Right lobe of liver (tissue), 6 donors: Measurements from ENCODE around the gene SLC12A2. TPM values are rescaled to one million over a fixed set of nuclear protein-coding genes. Genes with fewer than 3 reads are reported as not detected.

Experiments used
- ATAC-seq, 4 donors: fragments of 200-7000 bp; cut with Tn5 transposase; one replicate each; pipeline ENCODE4 v1.9.1; 2020; ENCODE audit warnings: mild to moderate bottlenecking in 4 of 4, moderate library complexity in 4 of 4
- DNase-seq, 3 donors: peaks; one replicate each; pipeline ENCODE4 v3.0.0-alpha.2; 2020
- H3K27ac ChIP-seq, 3 donors: fragments of 200-600 bp; one replicate each; pipeline ENCODE4 v1.8.0; 2022
- H3K27me3 ChIP-seq, 2 donors: fragments of 200-600 bp; one replicate each; pipeline ENCODE4 v1.8.0; 2022
- H3K36me3 ChIP-seq, 4 donors: fragments of 200-600 bp; sonication (generic) in 1 of 4; one replicate each; pipeline versions ENCODE4 v1.5.1 to v1.8.0; 2017 to 2022; ENCODE audit warnings: control low read depth in 1 of 4
- H3K4me1 ChIP-seq, 4 donors: fragments of 200-600 bp; sonication (generic) in 1 of 4; one replicate each; pipeline versions ENCODE4 v1.5.1 to v1.8.0; 2017 to 2022; ENCODE audit warnings: control low read depth in 1 of 4
- H3K4me3 ChIP-seq, 3 donors: fragments of 200-600 bp; one replicate each; pipeline ENCODE4 v1.8.0; 2022
- H3K9me3 ChIP-seq, 4 donors: fragments of 200-600 bp; sonication (generic) in 1 of 4; one replicate each; pipeline versions ENCODE4 v1.5.1 to v1.8.0; 2017 to 2022; ENCODE audit warnings: control low read depth in 1 of 4
- POLR2A ChIP-seq: fragments of 450-650 bp; IDR thresholded peaks from one replicate; pipeline ENCODE4 v1.6.1; 2017; ENCODE audit warnings: antibody characterized with exemption, mild to moderate bottlenecking
- WGBS: methylation state at CpG from one replicate; pipeline ENCODE4 v1.1.6; 2018; ENCODE audit warnings: low coverage, low lambda C conversion rate; ENCODE audit not compliant: insufficient coverage; ENCODE audit errors: missing lambda C conversion rate; 5-methylcytosine and 5-hydroxymethylcytosine counted together
- intact Hi-C, 2 donors: fragments of 100-400 bp; cut with DNase I; formaldehyde crosslinking; loops; one replicate each; pipeline versions ENCODE4 v1.11.2 to v1.14.1; 2022
- total RNA-seq, 6 experiments: library from RNA; depleted of rRNA in 2 of 6; stranded (reverse); fragments of >200 nt in 2 of 6; fragmentation: NEBNext Ultra II Directional in 3 of 6; extraction: Animal tissue kit (Norgen Biotek cat#: 25700) in 3 of 6; gene quantifications; one replicate each; pipeline versions ENCODE4 v1.1.0 to v1.2.4, GENCODE V29; 2016 to 2023
- TF ChIP-seq, protein P1 (sequence below), 4 donors: fragments of 200-600 bp in 3 of 4; fragments of 450-650 bp in 1 of 4; IDR thresholded peaks; one replicate each; pipeline versions ENCODE4 v1.5.1 to v1.8.0; 2016 to 2022; ENCODE audit warnings: antibody characterized with exemption in 4 of 4, mild to moderate bottlenecking in 2 of 4
- donor health status: DM: no; HTN: yes; CAD: no.
- donor health status: DM: no; HTN: no; CAD: no.
- donor health status: DM: no; HTN: no; CAD: no.
- donor health status: DM: no; HTN: yes; CAD: no.
- donor health status: DM: no; HTN: yes; CAD: no.

Gene SLC12A2
- total RNA-seq, 6 experiments from 2014 or later: 3.1 to 9.8 (median 8.1) TPM

DNA sequence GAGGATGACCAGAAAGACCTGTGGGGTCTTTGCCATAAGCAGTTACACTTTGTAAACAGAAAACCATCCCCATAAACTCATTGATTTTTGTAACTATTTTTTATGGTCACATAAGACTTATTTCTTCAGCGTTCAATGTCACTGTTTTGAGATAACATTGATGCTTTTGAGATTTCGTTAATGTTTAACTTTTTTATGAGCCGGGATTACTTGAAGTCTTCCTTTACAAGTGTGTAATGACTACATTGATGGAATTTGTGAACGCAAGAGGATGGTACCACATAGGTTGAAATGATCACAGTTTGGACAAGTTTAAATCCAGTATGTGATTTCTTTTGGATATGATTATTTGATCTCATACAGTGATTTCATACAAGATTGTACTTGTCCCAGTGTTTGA lies 1.8 kb downstream of the SLC12A2 start:
- ATAC-seq: no peak

DNA sequence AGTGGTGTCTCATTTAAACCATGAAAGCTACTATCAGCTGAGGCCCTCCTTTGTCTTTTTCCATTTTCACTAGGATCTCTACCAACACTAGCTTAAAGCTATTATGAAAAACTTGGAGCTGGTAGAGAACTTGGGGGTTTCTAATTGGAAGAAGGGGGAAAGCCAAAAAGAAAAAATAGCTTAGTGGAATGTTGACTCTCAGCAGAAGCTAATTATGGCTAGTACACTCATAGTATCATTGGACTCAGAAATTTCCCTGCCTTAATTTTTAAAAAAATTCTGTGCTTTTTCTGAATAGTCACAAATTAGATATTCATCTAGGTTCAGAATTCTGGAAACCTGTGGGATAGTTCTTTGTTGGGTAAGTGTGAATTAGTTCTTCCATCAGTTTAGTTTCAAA lies 8.0 kb downstream of the SLC12A2 start:
- no peaks in the 10 kb centered on the region for H3K27me3 ChIP-seq
- no peak for ATAC-seq
- H3K36me3 ChIP-seq: no peaks in the 10 kb centered on the region
- TF ChIP-seq, protein P1, sequence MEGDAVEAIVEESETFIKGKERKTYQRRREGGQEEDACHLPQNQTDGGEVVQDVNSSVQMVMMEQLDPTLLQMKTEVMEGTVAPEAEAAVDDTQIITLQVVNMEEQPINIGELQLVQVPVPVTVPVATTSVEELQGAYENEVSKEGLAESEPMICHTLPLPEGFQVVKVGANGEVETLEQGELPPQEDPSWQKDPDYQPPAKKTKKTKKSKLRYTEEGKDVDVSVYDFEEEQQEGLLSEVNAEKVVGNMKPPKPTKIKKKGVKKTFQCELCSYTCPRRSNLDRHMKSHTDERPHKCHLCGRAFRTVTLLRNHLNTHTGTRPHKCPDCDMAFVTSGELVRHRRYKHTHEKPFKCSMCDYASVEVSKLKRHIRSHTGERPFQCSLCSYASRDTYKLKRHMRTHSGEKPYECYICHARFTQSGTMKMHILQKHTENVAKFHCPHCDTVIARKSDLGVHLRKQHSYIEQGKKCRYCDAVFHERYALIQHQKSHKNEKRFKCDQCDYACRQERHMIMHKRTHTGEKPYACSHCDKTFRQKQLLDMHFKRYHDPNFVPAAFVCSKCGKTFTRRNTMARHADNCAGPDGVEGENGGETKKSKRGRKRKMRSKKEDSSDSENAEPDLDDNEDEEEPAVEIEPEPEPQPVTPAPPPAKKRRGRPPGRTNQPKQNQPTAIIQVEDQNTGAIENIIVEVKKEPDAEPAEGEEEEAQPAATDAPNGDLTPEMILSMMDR (IDR thresholded peaks at IDR 0.05): no peak
- no peak for TF ChIP-seq POLR2A
- no peak for DNase-seq
- H3K4me1 ChIP-seq: no peaks in the 10 kb centered on the region
- H3K4me3 ChIP-seq: no peak overlapping the region
- intact Hi-C loops: no loop called here
- H3K27ac ChIP-seq: no peak overlapping the region
- H3K9me3 ChIP-seq: no peaks in the 10 kb centered on the region

More for the DNA sequence above, 1.8 kb downstream of the SLC12A2 start:
- H3K4me1 ChIP-seq: peaks cover 0 to 11% (median 0%) of the 10 kb centered on the region in 4 donors
- no peak for DNase-seq
- TF ChIP-seq POLR2A: no peak
- TF ChIP-seq, protein P1 (IDR thresholded peaks at IDR 0.05): no peak
- intact Hi-C loops: no loop called here
- H3K36me3 ChIP-seq: no peaks in the 10 kb centered on the region
- 34% methylated on average over 4 of the region's 4 CpGs for WGBS
- no peak overlapping the region for H3K27ac ChIP-seq
- H3K9me3 ChIP-seq: no peaks in the 10 kb centered on the region
- peak overlapping the region in 2 of 3 donors; percentile 84 to 97 for H3K4me3 ChIP-seq
- no peaks in the 10 kb centered on the region for H3K27me3 ChIP-seq

DNA sequence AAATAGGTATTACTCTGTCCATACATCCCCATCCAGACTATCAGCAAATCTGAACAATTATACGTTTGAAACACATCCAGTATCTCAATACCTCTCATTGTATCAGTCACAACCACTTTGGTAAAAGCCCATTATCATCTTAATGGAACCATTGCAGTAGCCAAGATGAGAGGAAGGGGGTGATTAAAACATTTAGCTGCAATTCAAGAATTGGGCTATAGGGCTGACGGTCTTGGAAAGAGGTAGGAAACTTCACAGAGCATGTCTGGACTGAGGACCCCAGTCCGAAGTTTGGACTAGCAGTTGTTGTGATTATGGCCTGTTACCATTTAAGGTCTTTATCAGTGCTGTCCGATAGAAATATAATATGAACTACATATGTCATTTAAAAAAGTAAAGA lies 8.6 kb downstream of the SLC12A2 start:
- no peak for TF ChIP-seq POLR2A
- TF ChIP-seq, protein P1 (IDR thresholded peaks at IDR 0.05): no peak
- intact Hi-C loops: no loop called here
- Histone ChIP-seq H3K9me3 (peaks cover 0 to 5% (median 0%) of the 10 kb centered on the region in 4 donors), H3K36me3 (no peaks in the 10 kb centered on the region), H3K4me3 (no peak overlapping the region), H3K27ac (no peak overlapping the region), H3K4me1 (no peaks in the 10 kb centered on the region), H3K27me3 (no peaks in the 10 kb centered on the region)
- DNase-seq: no peak
- WGBS: 88% methylated on average over 4 of the region's 4 CpGs
- ATAC-seq: no peak

DNA sequence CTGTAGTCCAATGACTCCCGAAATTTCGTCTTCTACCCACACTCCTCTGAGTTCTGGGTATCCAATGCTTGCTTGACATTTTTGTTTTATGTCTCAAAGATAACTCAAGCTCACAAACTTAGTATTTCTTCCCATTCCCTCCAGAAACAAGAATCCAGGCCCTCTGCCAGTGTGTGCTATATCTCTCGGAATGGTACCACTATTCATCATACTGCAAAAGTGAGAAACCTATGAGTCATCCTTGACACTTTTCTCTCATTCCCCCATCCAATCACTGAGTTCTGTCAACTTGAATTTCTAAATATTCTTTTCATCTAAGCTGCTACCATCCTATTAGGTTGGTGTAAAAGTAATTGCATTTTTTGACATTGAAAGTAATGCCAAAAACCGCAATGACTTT lies 9.8 kb downstream of the SLC12A2 start:
- DNase-seq (no peak), ATAC-seq (no peak)
- Histone ChIP-seq H3K27ac (no peak overlapping the region), H3K9me3 (peaks cover 0 to 11% (median 0%) of the 10 kb centered on the region in 4 donors), H3K4me1 (no peaks in the 10 kb centered on the region), H3K4me3 (no peak overlapping the region), H3K27me3 (no peaks in the 10 kb centered on the region), H3K36me3 (no peaks in the 10 kb centered on the region)
- WGBS: 86% methylated on average over 4 of the region's 4 CpGs
- TF ChIP-seq POLR2A: no peak
- intact Hi-C loops: no loop called here

DNA sequence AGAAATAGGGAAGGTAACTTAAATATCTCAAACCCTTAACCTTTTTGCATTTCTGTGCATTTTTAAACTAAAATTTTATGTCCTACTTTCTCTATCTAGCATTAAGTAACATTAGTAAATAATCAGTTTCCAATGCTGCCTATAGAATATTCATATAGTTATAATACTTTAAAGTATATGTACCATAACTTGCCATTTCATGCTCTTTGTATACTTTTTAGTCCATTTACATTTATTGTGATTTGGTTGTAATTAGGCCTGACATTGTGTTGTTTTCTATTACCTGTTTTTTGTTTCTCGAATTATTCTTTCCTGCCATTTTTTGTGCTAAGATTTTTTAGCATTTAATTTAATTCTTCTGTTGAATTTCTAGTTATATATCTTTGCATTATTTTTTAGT lies 13.7 kb downstream of the SLC12A2 start:
- ATAC-seq (no peak), DNase-seq (no peak)
- Histone ChIP-seq H3K4me1 (no peaks in the 10 kb centered on the region), H3K9me3 (peaks cover 0 to 11% (median 0%) of the 10 kb centered on the region in 4 donors), H3K36me3 (no peaks in the 10 kb centered on the region), H3K27me3 (no peaks in the 10 kb centered on the region), H3K27ac (no peak overlapping the region), H3K4me3 (no peak overlapping the region)
- intact Hi-C loops: no loop called here
- TF ChIP-seq, protein P1 (IDR thresholded peaks at IDR 0.05): no peak
- no peak for TF ChIP-seq POLR2A
- WGBS: 82% methylated on average over 1 of the region's 1 CpG
